ENCODE data around the gene MAGI1.

Gene MAGI1

GRCh38 chr3:65785065-65785645 is 253.6 kb downstream of the MAGI1 start:
- DNase-seq, result peak; percentile 6

- DNase-seq, result no peak
These were observed 255.6 kb downstream of the MAGI1 start for GRCh38 chr3:65783117-65783516.

GRCh38 chr3:65781594-65781993 is 257.1 kb downstream of the MAGI1 start:
- no peak for DNase-seq

- no peak for DNase-seq
These were observed 259.3 kb downstream of the MAGI1 start for GRCh38 chr3:65779390-65779789.

GRCh38 chr3:65778968-65779367 is 259.8 kb downstream of the MAGI1 start:
- DNase-seq, result no peak

- no peak for DNase-seq
These were observed 261.7 kb downstream of the MAGI1 start for GRCh38 chr3:65777050-65777449.

GRCh38 chr3:65776494-65776893 is 262.2 kb downstream of the MAGI1 start:
- DNase-seq, result no peak

GRCh38 chr3:65776081-65776480 is 262.6 kb downstream of the MAGI1 start:
- no peak for DNase-seq

GRCh38 chr3:65772758-65773157 is 266.0 kb downstream of the MAGI1 start:
- DNase-seq, result no peak

- no peak for DNase-seq
These were observed 271.2 kb downstream of the MAGI1 start for GRCh38 chr3:65767551-65767950.

- no peak for DNase-seq
These were observed 276.5 kb downstream of the MAGI1 start for GRCh38 chr3:65762235-65762580.

- no peak for DNase-seq
These were observed 277.1 kb downstream of the MAGI1 start for GRCh38 chr3:65761446-65762234.

GRCh38 chr3:65758876-65759598 is 279.7 kb downstream of the MAGI1 start:
- no peak for DNase-seq

GRCh38 chr3:65758438-65758837 is 280.3 kb downstream of the MAGI1 start:
- no peak for DNase-seq

- DNase-seq, result no peak
These were observed 286.1 kb downstream of the MAGI1 start for GRCh38 chr3:65752636-65753035.

GRCh38 chr3:65751123-65751700 is 287.5 kb downstream of the MAGI1 start:
- DNase-seq, result no peak

GRCh38 chr3:65749066-65749465 is 289.7 kb downstream of the MAGI1 start:
- no peak for DNase-seq

GRCh38 chr3:65748326-65748725 is 290.4 kb downstream of the MAGI1 start:
- DNase-seq, result no peak

GRCh38 chr3:65746848-65747247 is 291.9 kb downstream of the MAGI1 start:
- DNase-seq, result no peak

- DNase-seq, result no peak
These were observed 293.4 kb downstream of the MAGI1 start for GRCh38 chr3:65745306-65745705.

GRCh38 chr3:65742914-65743313 is 295.8 kb downstream of the MAGI1 start:
- DNase-seq, result no peak

GRCh38 chr3:65741540-65741939 is 297.2 kb downstream of the MAGI1 start:
- DNase-seq, result no peak

- no peak for DNase-seq
These were observed 298.7 kb downstream of the MAGI1 start for GRCh38 chr3:65739901-65740541.

Measured in CD4-positive, alpha-beta T cell treated with Interleukin-10 for 1 hour (primary cell).